SIG-M5 treated with dmso at 0.1 percent for 504 hours (cell line): ENCODE results near the gene SAMD10.
"Not testable (repeated sequence)": the region's sequence is repeated elsewhere in the genome, so short reads cannot be mapped to it uniquely, and the experiment has no call there.

Source experiments
- DNase-seq: peaks from one replicate; lab custom pipeline; 2025; ENCODE audit not compliant: unreplicated experiment; lab: John Stamatoyannopoulos, UW

The SAMD10 gene

GRCh38 chr20:63979557-63980316, at the start of gene SAMD10:
Gene SAMD10 (minus strand): TSS chr20:63979642. CDS start chr20:63979467, 175 bp downstream.
- peak; percentile 77 for DNase-seq

- no peak for DNase-seq
Measured at GRCh38 chr20:64027981-64028685, 48.7 kb upstream of the SAMD10 start.

- DNase-seq = no peak
Measured at GRCh38 chr20:64025826-64026412, 46.5 kb upstream of the SAMD10 start.

GRCh38 chr20:64025101-64025825, 45.8 kb upstream of the SAMD10 start:
- DNase-seq = no peak

- DNase-seq = no peak
Measured at GRCh38 chr20:64024141-64024990, 44.9 kb upstream of the SAMD10 start.

- DNase-seq = no peak
Measured at GRCh38 chr20:64023361-64024140, 44.1 kb upstream of the SAMD10 start.

- DNase-seq = no peak
Measured at GRCh38 chr20:64022671-64023360, 43.4 kb upstream of the SAMD10 start.

- DNase-seq = no peak
Measured at GRCh38 chr20:64021124-64021975, 41.9 kb upstream of the SAMD10 start.

GRCh38 chr20:64015635-64016034, 36.2 kb upstream of the SAMD10 start:
- DNase-seq = no peak

- not testable (repeated sequence) for DNase-seq
Measured at GRCh38 chr20:64012385-64013154, 33.1 kb upstream of the SAMD10 start.

GRCh38 chr20:64011366-64011779, 31.9 kb upstream of the SAMD10 start:
- DNase-seq = no peak

GRCh38 chr20:64010711-64011237, 31.3 kb upstream of the SAMD10 start:
- DNase-seq = peak; percentile 40

- DNase-seq = no peak
Measured at GRCh38 chr20:64009811-64010387, 30.5 kb upstream of the SAMD10 start.

GRCh38 chr20:64006902-64007301, 27.5 kb upstream of the SAMD10 start:
- no peak for DNase-seq

- no peak for DNase-seq
Measured at GRCh38 chr20:64006490-64006889, 27.0 kb upstream of the SAMD10 start.

- no peak for DNase-seq
Measured at GRCh38 chr20:64005394-64005793, 26.0 kb upstream of the SAMD10 start.
